ENCODE results near the gene CMIP.

Gene CMIP

GRCh38 chr16:81626181-81626674 is 181.6 kb downstream of the CMIP start:
- no peak for TF ChIP-seq YY1 (IDR thresholded peaks at IDR 0.05; ENCODE audit: insufficient read depth, insufficient read length)
- TF ChIP-seq SUZ12 (IDR thresholded peaks at IDR 0.05; ENCODE audit: extremely low read depth, insufficient read depth, insufficient read length), result no peak
- no peak for TF ChIP-seq ZNF274 (IDR thresholded peaks at IDR 0.05; ENCODE audit: low read depth, low read length)
- no peaks in the 10 kb centered on the region for H3K9me3 ChIP-seq (ENCODE audit: insufficient read depth, low read length)
- no peak for DNase-seq (ENCODE audit: low read depth, low spot score)
- no peak overlapping the region for H3K4me3 ChIP-seq (ENCODE audit: insufficient read length, low read depth)
- H3K4me1 ChIP-seq (ENCODE audit: insufficient read depth, insufficient read length), result peaks cover 9% of the 10 kb centered on the region
- H3K36me3 ChIP-seq (ENCODE audit: insufficient read depth, insufficient read length, low read length), result peaks cover 33% of the 10 kb centered on the region
- H3K27me3 ChIP-seq (ENCODE audit: insufficient read depth, insufficient read length), result no peaks in the 10 kb centered on the region
- no peak overlapping the region for H3K9ac ChIP-seq (ENCODE audit: insufficient read length, low read depth)

- Histone ChIP-seq H3K9me3 (ENCODE audit: insufficient read depth, low read length) (no peaks in the 10 kb centered on the region), H3K9ac (ENCODE audit: insufficient read length, low read depth) (no peak overlapping the region), H3K27me3 (ENCODE audit: insufficient read depth, insufficient read length) (no peaks in the 10 kb centered on the region), H3K4me3 (ENCODE audit: insufficient read length, low read depth) (no peak overlapping the region), H3K4me1 (ENCODE audit: insufficient read depth, insufficient read length) (peaks cover 9% of the 10 kb centered on the region), H3K36me3 (ENCODE audit: insufficient read depth, insufficient read length, low read length) (peaks cover 25% of the 10 kb centered on the region)
- no peak for DNase-seq (ENCODE audit: low read depth, low spot score)
- TF ChIP-seq SUZ12 (IDR thresholded peaks at IDR 0.05; ENCODE audit: extremely low read depth, insufficient read depth, insufficient read length) (no peak), ZNF274 (IDR thresholded peaks at IDR 0.05; ENCODE audit: low read depth, low read length) (no peak), YY1 (IDR thresholded peaks at IDR 0.05; ENCODE audit: insufficient read depth, insufficient read length) (no peak)
Measured at GRCh38 chr16:81627024-81627423, 182.4 kb downstream of the CMIP start.

GRCh38 chr16:81627729-81628244 is 183.2 kb downstream of the CMIP start:
- Histone ChIP-seq H3K4me3 (ENCODE audit: insufficient read length, low read depth) (no peak overlapping the region), H3K36me3 (ENCODE audit: insufficient read depth, insufficient read length, low read length) (peaks cover 18% of the 10 kb centered on the region), H3K27me3 (ENCODE audit: insufficient read depth, insufficient read length) (no peaks in the 10 kb centered on the region), H3K4me1 (ENCODE audit: insufficient read depth, insufficient read length) (peaks cover 14% of the 10 kb centered on the region), H3K9me3 (ENCODE audit: insufficient read depth, low read length) (no peaks in the 10 kb centered on the region), H3K9ac (ENCODE audit: insufficient read length, low read depth) (no peak overlapping the region)
- no peak for DNase-seq (ENCODE audit: low read depth, low spot score)
- TF ChIP-seq ZNF274 (IDR thresholded peaks at IDR 0.05; ENCODE audit: low read depth, low read length) (no peak), YY1 (IDR thresholded peaks at IDR 0.05; ENCODE audit: insufficient read depth, insufficient read length) (no peak), SUZ12 (IDR thresholded peaks at IDR 0.05; ENCODE audit: extremely low read depth, insufficient read depth, insufficient read length) (no peak)

GRCh38 chr16:81629034-81629802 is 184.6 kb downstream of the CMIP start:
- peaks cover 14% of the 10 kb centered on the region for H3K36me3 ChIP-seq (ENCODE audit: insufficient read depth, insufficient read length, low read length)
- DNase-seq (ENCODE audit: low read depth, low spot score), result no peak
- no peaks in the 10 kb centered on the region for H3K9me3 ChIP-seq (ENCODE audit: insufficient read depth, low read length)
- H3K27me3 ChIP-seq (ENCODE audit: insufficient read depth, insufficient read length), result no peaks in the 10 kb centered on the region
- peaks cover 23% of the 10 kb centered on the region for H3K4me1 ChIP-seq (ENCODE audit: insufficient read depth, insufficient read length)
- no peak overlapping the region for H3K4me3 ChIP-seq (ENCODE audit: insufficient read length, low read depth)
- no peak overlapping the region for H3K9ac ChIP-seq (ENCODE audit: insufficient read length, low read depth)
- TF ChIP-seq ZNF274 (IDR thresholded peaks at IDR 0.05; ENCODE audit: low read depth, low read length), result no peak
- no peak for TF ChIP-seq YY1 (IDR thresholded peaks at IDR 0.05; ENCODE audit: insufficient read depth, insufficient read length)
- TF ChIP-seq SUZ12 (IDR thresholded peaks at IDR 0.05; ENCODE audit: extremely low read depth, insufficient read depth, insufficient read length), result no peak

GRCh38 chr16:81629896-81630634 is 185.5 kb downstream of the CMIP start:
- Histone ChIP-seq H3K9ac (ENCODE audit: insufficient read length, low read depth) (no peak overlapping the region), H3K9me3 (ENCODE audit: insufficient read depth, low read length) (no peaks in the 10 kb centered on the region), H3K36me3 (ENCODE audit: insufficient read depth, insufficient read length, low read length) (peaks cover 8% of the 10 kb centered on the region), H3K27me3 (ENCODE audit: insufficient read depth, insufficient read length) (no peaks in the 10 kb centered on the region), H3K4me3 (ENCODE audit: insufficient read length, low read depth) (no peak overlapping the region), H3K4me1 (ENCODE audit: insufficient read depth, insufficient read length) (peaks cover 28% of the 10 kb centered on the region)
- DNase-seq (ENCODE audit: low read depth, low spot score), result no peak
- no peak for TF ChIP-seq SUZ12 (IDR thresholded peaks at IDR 0.05; ENCODE audit: extremely low read depth, insufficient read depth, insufficient read length)
- TF ChIP-seq YY1 (IDR thresholded peaks at IDR 0.05; ENCODE audit: insufficient read depth, insufficient read length), result no peak
- no peak for TF ChIP-seq ZNF274 (IDR thresholded peaks at IDR 0.05; ENCODE audit: low read depth, low read length)

- DNase-seq (ENCODE audit: low read depth, low spot score), result no peak
- no peaks in the 10 kb centered on the region for H3K9me3 ChIP-seq (ENCODE audit: insufficient read depth, low read length)
Measured at GRCh38 chr16:81630635-81631031, 186.0 kb downstream of the CMIP start.

More at GRCh38 chr16:81630635-81631031, 186.0 kb downstream of the CMIP start:
- Histone ChIP-seq H3K9ac (ENCODE audit: insufficient read length, low read depth) (no peak overlapping the region), H3K4me1 (ENCODE audit: insufficient read depth, insufficient read length) (peaks cover 28% of the 10 kb centered on the region), H3K4me3 (ENCODE audit: insufficient read length, low read depth) (no peak overlapping the region), H3K27me3 (ENCODE audit: insufficient read depth, insufficient read length) (no peaks in the 10 kb centered on the region), H3K36me3 (ENCODE audit: insufficient read depth, insufficient read length, low read length) (peaks cover 8% of the 10 kb centered on the region)
- TF ChIP-seq SUZ12 (IDR thresholded peaks at IDR 0.05; ENCODE audit: extremely low read depth, insufficient read depth, insufficient read length) (no peak), ZNF274 (IDR thresholded peaks at IDR 0.05; ENCODE audit: low read depth, low read length) (no peak), YY1 (IDR thresholded peaks at IDR 0.05; ENCODE audit: insufficient read depth, insufficient read length) (no peak)

All from NT2/D1 (cell line).